Frontal cortex (tissue), 4 donors: Measurements from ENCODE around the gene KIF5A. TPM values are rescaled to one million over a fixed set of nuclear protein-coding genes. Genes with fewer than 3 reads are reported as not detected.

Experiments
- DNase-seq, 2 donors: peaks; one replicate each; pipeline ENCODE4 v3.0.0; 2012; ENCODE audit warnings: low spot score in 2 of 2
- FAIRE-seq: peaks from 2 replicates; lab custom pipeline; 2012; peaks lifted over from hg19 to GRCh38; lab: Jason Lieb, UNC
- total RNA-seq: library from RNA; depleted of rRNA; stranded (reverse); fragments of >200 nt; gene quantifications from one replicate; pipeline ENCODE4 v1.2.3, GENCODE V29; 2014
- donor health status: control.
- donor health status: control.
- donor health status: control.

The KIF5A gene
- total RNA-seq, 1 donor from 2014 or later = 42.8 TPM

DNA sequence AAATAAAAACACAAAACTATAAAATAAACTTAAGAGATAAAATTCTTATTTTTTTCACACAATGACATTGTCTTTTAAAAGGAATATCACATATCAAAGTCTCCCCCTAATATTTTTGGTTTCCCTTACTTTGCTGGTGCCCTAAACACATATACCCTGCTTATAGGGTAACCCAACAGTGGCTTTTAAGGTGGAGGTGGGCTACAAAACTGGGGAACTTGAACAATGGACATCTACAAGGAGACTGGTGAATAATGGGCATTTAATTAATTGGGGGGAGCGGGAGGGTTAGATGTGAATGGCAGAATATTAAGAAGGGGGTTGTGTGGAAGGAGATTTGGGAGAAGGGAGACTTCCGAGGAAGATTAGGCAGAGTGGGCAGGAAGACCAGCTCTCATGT is 73.5 kb downstream of the KIF5A start:
- no peak for FAIRE-seq
- DNase-seq = no peak

DNA sequence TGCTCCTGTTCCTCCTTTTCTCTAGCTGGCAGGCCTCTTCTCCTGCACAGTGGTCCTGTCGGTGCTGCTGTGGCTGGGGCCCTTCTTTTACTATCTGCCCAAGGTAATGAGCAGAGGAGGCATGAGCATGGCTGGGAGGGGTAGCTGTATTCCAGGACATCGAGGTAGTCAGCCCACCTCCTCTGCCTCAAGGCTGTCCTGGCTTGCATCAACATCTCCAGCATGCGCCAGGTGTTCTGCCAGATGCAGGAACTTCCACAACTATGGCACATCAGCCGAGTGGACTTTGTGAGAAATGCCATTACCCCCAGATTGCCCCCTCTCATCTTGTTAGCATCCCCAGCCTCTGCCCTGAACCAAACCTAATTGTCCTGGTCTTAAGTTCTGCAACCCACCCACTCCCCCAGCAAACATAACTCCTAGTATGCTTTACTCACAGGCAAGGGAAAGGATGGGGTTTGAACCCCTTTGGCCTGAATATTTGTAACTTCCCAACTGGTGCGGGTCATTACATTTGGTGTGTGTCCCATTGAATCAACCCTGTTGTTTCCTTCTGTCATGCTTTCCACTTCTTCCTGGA is 74.1 kb downstream of the KIF5A start:
- FAIRE-seq = no peak

DNA sequence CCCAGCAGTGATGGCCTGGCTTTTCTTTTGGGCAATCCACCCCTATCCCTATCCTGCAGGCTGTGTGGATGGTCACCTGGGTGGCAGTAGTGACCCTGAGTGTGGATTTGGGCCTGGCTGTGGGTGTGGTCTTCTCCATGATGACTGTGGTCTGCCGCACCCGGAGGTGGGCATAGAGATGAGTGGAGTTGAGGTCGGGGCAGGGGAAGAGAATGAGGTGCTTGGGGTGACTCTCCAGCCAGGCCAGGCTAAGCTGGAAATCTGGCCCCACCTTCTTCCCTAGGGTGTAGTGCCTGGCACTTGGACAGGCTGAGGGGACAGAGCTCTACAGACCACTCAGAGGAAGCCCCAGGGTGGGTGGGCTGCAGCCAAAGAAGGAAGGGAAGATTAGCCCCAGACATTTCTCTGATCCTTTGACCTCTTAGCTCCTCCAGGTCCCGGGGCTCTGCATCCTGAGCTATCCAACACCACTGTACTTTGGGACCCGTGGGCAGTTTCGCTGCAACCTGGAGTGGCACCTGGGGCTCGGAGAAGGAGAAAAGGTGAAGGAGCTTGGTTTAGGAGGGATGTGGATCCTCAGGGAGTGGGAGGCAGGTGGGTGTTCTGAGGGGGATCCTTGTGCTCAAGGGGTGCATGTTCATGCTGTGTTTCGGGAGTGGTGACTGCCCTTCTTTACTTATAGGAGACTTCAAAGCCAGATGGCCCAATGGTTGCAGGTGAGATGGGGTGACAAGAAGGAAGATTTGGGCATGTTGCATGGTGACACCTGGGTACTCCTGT is 74.8 kb downstream of the KIF5A start:
- no peak for DNase-seq
- no peak for FAIRE-seq

More for the DNA sequence above, 74.1 kb downstream of the KIF5A start:
- no peak for DNase-seq

DNA sequence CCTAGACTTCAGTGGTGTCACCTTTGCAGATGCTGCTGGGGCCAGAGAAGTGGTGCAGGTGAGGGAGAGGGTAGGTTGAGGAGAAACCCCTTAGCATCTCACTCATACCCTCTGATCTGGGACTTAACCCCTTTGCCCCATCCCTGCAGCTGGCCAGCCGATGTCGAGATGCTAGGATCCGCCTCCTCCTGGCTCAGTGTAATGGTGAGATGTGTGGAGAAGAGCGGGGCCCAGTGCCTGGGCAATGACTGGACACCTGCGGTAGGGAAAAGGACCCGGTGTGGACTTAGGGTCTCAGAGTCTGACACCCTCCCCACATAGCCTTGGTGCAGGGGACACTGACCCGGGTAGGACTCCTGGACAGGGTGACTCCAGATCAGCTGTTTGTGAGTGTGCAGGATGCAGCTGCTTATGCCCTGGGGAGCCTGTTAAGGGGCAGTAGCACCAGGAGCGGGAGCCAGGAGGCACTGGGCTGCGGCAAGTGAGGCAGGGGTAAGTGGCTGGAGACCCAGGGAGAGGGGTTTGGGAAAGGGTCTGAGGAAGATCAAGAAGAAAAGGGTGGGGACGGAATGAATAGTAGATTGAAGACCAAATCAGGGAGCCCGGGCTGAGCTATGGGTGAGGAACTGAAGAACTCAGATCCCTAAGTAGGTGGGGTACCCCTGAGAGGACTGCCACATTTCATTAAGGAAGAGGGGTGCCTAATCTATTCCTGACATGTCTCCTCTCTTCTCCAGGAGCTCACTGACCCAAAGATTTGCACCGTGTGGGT is 75.6 kb downstream of the KIF5A start:
- DNase-seq (no peak), FAIRE-seq (no peak)

DNA sequence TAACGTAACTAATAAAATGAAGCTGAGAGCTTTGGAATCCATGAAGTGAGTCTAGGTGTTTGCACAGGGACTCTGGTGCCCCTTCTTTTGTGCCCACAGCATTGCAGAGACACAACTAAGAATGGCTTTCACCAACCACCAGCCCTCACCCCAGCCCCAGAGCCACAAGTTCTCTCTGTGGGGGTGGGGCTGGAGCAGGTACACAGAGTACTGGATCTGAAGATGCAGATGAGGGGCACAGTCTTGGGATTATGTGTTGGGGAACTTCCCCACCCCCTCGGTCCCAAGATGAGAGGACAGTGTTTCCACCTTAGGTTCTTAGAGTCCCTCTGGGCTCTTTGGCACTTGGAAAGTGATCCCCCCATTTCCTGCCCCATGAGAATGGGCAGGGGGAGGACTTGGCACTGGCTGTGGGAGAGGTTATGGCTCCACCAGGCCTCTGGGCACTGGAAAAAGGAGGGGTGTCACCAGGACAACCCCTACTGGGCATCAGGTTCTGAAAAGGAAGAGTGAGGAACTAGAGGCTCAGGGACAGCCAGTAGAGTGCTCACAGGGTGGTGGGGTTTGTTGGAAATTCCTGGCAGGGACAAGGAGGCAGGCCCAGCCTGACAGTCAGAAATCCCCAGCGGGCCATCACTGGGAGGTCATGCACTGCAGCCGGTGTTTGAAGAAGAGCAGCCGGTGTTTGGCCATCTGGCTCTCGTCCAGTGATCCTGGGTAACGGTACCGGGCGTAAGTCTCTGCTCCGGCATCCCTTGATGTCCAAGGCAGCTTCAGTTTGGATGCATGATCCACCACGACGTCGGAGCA is 76.5 kb downstream of the KIF5A start:
- no peak for FAIRE-seq
- DNase-seq = no peak

DNA sequence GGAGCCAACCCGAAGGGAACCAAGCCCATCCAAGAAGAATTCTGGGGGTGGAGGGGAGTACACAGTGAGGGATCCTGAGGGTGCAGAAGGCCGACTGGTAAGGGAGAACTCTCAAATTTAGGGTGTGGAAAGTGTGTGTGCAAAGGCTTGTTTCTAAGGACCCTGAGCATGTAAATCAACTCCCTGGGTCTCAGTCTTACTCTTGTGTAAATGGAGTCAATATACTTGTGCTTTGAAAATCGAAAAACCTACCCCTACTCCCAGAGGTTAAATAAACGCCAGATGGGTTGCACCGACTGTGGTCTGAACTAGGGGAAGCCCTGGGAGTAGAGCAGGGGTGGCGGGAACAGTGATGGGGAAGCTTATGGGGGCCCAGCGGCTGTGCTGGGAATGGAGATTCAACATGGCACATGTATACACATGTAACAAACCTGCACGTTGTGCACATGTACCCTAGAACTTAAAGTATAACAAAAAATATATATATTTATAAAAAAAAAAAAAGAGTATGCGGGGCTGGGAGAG is 77.1 kb downstream of the KIF5A start:
- FAIRE-seq (no peak), DNase-seq (no peak)

DNA sequence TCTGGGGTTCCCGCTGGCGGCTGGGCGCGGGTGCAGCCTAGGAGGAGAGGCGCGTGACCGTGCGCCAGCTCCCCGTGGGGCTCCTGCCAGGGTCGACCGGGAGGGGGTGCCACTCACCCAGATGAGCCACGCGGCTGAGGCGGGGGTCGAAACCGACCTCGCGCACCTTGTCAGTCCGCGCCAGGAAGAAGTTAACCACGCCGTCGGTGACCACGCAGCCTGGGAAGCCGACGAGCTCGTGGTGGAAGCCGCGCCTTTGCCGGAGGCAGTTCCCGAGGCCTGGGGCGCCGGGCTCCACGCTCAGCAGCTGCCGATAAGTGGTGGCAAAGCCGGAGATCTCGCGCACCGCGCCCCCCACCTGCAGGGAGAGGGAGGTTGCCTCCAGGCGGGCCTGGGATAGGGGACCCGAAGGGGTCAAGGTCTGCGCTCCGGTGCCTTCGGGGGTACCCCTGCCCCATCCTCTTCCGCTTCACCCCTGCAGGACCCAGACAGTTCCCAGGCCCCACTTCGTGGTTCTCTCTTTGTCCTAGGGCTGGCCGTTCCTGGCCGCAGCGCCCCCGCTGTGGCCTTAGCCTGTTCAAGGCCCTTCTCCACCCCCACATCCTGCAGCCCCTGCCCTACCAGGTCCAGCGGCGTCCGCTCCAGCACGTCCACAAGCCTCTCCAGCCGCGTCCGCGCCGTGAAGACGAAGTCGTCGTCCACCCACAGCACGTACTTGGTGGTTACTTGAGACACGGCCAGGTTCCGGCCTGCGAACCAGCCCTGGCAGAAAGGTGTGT is 77.8 kb downstream of the KIF5A start:
- no peak for DNase-seq
- FAIRE-seq = no peak

DNA sequence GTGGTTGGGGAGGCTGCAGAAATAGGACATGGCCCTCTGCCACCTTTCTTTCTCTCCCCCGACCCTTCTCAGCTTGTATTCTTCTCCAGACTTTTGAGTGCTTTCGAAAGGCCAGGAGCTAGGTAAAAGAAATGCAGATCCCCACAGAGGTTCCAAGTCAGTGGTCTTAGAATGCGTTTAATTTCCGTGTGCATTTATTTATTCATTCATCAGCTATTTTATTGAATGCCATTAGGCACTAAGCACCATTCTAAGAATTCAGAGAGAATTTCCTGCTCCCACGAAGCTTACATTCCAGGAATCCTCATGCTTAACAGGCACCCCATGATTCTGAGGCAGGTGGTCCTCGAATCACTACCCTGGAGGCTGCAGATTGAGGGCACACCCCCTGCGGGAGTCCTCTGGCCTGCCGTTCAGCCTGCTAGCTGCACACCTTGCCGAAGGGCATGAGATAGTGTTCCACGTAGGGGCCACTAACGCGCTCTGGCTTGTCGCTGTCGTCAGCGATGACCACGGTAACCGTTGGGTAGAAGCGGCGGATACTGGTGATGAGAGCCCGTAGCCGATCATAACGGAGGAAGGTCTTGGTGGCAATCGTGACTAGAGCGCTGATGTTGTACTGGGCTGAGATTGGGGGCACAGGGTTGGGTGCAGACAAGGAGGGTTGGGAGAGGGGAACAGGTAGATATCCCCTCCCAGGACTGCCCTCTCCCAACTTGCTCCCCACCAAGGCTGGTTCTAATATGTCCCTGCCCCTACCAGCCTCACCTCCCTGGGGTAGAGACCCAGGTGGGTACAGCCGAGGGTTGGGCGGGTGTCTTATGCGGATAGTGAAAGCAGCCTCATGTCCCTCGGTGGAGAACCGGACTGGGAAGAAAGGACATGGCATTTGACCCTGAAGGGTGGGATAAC is 78.7 kb downstream of the KIF5A start:
- FAIRE-seq (no peak), DNase-seq (no peak)

DNA sequence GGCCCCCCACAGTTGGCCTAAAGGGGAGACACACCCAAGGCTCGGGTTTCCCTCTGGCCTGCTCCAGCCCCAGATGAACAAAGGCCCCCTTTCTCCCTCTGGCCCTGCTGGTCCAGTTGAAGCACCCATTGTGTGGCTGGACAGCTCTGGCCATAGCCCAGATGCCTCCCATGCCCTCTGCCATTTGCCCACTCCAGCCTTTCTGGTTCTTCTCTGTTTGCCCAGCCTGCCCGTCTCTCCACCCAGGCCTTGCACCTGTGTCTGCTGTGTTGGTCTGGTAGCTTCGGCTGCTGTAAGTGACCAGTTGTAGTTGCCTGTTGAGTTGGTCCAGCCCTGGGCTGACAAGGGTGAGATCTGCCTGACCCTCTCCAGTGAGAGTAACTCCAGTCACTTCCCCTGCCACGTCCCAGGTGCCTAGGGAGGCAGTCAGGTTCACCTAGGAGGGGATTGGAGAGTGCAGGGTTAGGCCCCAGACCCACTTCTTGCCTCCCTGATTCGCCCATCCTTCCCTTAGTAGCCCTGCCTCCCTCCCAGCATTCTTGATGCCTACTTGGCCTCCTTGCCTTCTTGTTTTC is 80.1 kb downstream of the KIF5A start:
- FAIRE-seq = no peak
- DNase-seq = peak; percentile 59 to 78

DNA sequence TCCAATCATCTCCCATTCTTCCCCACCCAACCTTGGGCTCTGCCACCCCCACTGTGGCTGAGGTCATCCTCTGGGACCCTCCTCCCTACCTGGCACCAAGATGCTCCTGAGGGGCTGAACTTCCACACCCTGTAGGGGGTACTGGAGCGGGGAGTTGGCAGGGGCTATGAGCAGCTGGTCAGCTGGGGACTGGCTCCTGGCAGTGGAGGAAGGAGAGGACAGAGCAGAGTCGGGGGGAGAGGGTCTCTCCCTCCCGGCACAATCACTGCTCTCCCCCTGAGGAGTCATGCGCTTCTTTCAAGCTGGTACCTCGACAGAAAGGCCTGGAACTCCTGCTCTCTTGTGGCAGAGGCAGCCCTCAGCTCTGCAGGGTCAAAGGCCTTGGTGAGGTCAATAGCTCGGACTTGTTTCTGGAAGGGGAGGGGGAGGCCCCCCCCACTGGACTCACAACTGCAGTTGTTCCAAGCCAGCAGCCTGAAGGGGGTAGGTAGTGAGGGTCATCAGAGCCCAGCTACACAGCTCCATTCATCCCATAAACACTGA is 81.1 kb downstream of the KIF5A start:
- FAIRE-seq = no peak

DNA sequence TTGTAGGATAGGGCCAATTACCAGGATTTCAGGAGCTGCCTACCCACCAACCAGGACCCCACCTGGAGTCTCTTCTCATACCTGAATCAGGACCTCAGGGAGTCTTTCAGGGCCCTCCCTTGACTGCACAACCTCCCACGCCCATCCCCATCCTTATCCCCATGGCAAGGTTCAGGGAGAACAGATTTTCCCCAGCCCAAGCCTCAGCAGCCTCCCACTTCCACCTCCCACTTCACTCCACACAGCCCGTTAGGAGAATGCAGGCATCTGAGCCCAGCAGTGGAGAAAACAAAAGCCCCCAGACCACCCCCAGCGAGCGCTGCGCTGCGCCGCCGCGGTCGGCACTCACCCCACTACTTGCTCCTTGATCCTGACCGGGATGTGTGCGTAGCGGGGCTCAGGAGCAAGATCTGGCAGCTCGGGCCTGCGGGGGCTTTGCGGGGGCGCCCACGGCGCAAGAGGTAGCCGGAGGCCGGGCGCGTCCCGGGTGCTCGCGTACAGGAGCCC is 81.8 kb downstream of the KIF5A start:
- no peak for FAIRE-seq
- peak in 1 of 2 donors; percentile 23 for DNase-seq

More for the DNA sequence above, 81.1 kb downstream of the KIF5A start:
- no peak for DNase-seq

DNA sequence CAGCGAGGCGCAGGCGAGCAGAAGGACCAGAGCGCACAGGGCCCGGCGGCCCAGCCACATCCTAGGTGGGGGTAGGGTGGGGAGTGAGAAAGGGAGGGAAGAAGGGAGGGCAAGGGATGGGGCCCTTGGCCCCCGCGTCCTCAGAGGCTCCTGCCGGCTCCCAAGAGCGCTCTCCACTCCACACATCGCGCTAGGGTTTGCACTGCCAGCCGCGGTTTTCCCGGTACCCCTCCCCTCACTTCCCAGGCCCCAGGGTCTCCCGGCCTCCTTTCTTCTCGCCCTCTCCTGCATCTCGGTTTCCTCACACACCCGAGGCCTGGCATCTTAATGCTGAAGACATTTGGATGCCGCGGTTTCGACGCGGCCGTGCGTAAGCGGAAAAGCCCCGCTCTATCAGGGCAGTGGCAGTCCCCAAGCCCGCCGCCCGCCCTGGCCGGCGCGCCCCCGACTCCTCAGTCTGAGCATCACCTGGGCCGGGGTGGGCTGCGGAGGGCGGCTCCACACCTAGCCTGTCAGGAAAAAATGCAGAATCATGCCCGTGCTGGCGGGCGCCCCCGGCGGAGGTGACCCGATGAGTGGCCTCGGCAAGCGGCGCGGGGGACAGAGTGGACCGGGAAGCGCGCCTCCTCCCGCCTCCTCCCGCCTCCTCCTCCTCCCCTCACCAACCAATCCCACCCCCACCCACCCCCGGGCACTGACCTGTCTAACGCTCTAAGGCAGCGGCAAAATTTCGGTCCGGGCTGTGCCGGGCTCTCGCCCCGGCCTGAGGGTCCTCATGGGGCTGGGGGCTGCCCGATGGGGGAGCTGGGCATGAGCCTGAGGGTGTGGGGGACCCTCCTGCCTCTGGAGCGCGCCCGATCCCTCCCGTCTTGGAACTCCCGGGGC is 82.5 kb downstream of the KIF5A start:
- no peak for FAIRE-seq
- peak; percentile 31 to 34 for DNase-seq

DNA sequence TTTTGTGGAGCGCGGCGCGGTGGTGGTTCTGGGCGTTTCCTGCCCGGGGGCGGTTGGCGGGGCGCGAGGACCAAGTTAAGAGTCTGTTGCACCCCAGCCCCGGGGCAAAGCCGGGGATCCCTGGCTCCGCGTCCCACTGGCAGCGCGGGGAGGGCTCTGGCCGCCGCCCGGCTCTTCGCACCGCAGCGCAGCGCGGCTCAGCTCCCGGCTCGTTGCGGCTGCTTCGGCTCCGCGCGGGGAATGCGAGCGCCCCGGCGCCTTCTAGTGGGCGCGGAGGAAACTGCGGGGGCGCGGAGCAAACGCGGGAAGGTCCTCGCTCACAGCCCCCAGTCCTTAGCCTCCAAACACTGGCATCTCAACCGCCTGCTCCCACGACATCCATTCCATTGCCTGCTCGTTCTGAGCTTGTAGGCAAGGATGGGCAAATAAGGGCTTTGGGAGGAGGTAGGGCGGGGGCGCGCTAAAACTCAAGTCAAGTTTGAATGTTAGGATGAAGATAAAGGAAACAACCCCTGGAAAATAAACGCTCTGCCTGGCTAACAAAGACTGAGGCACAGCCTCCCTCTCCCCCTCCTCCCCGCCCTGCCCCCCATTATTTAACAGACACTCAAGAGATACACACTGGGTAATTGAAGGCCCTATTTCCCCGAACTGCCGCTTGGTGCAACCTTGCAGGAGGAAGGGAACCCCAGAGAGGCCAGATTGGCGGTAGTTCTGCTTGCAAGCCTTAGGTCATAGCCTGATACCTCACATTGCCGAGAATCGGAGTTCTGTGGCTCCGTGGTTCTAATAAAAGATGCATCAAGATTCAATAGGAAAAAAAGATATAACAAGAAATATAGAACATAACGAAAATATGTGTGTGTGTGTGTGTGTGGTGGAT is 83.4 kb downstream of the KIF5A start, which contains the start of gene B4GALNT1:
B4GALNT1 (minus strand) TSS at position 244 of the 883 bp plus-strand sequence. CDS start 1,069 bp downstream, outside the sequence.
- FAIRE-seq = no peak
- peak; percentile 66 to 77 for DNase-seq
